HFFc6 (cell line): ENCODE results near the gene RPL36AL. TPM values are rescaled to one million over a fixed set of nuclear protein-coding genes. Genes with fewer than 3 reads are reported as not detected.
"Not testable (repeated sequence)": the region's sequence is repeated elsewhere in the genome, so short reads cannot be mapped to it uniquely, and the experiment has no call there.

ENCODE experiments used
- DNase-seq: peaks from one replicate; pipeline ENCODE4 v3.0.0-alpha.2; 2018
- H3K27ac Mint-ChIP-seq: 2 replicates; pipeline ENCODE4 v1.8.0; 2020; ENCODE audit warnings: mild to moderate bottlenecking, mixed read lengths
- H3K27me3 Mint-ChIP-seq: 2 replicates; pipeline ENCODE4 v1.8.0; 2021; ENCODE audit warnings: mild to moderate bottlenecking, moderate library complexity, mixed read lengths; ENCODE audit not compliant: insufficient read depth
- H3K36me3 Mint-ChIP-seq: 2 replicates; pipeline ENCODE4 v1.8.0; 2021; ENCODE audit warnings: low read depth, mixed read lengths
- H3K4me1 Mint-ChIP-seq: 2 replicates; pipeline ENCODE4 v1.8.0; 2020; ENCODE audit warnings: low read depth, mixed read lengths
- H3K4me3 Mint-ChIP-seq: 2 replicates; pipeline ENCODE4 v1.8.0; 2020; ENCODE audit warnings: mild to moderate bottlenecking, moderate library complexity, mixed read lengths
- H3K9me3 Mint-ChIP-seq: 2 replicates; pipeline ENCODE4 v1.8.0; 2020; ENCODE audit warnings: mild to moderate bottlenecking, mixed read lengths
- CTCF ChIP-seq: fragments of 200-600 bp; sonication (generic); IDR thresholded peaks from 2 replicates; pipeline ENCODE4 v1.5.0; 2021; ENCODE audit warnings: antibody characterized with exemption, mild to moderate bottlenecking
- long read RNA-seq: library from polyadenylated mRNA; unstranded; transcript quantifications from one replicate; pipeline ENCODE4 v2.0.0, GENCODE V29; 2019
- total RNA-seq, 6 experiments: library from RNA; stranded (reverse); fragmentation: NEBNext Ultra II Directional; extraction: Animal tissue kit (Norgen Biotek cat#: 25700); gene quantifications; 2 replicates in 1 of 6; 3 replicates in 5 of 6; pipeline ENCODE4 v1.2.3, GENCODE V29; 2021

The RPL36AL gene
- 100 to 1,000 TPM; 170 to 254 (median 211) TPM for total RNA-seq
- long read RNA-seq, transcript RPL36AL-201 (2 exons, 746 nt) = major isoform, 267 of 274 reads
- long read RNA-seq, partial matches to known transcripts = 4 of 274 reads
- long read RNA-seq, other reads (novel, unspliced or antisense) = 3 of 274 reads

- Mint-ChIP-seq H3K27ac (peak within 1 kb of the TSS; percentile 96), H3K4me3 (peak within 1 kb of the TSS; percentile 99), H3K36me3 (peaks cover 36% of the 10 kb centered on the region), H3K27me3 (peaks cover 8% of the 10 kb centered on the region), H3K9me3 (no peaks in the 10 kb centered on the region), H3K4me1 (peaks cover 61% of the 10 kb centered on the region)
- TF ChIP-seq CTCF = peak; percentile 53
- peak; percentile 99 for DNase-seq
Observed at GRCh38 chr14:49620182-49621113, at the start of gene RPL36AL, which contains the start of gene MGAT2. TSS of gene RPL36AL (minus strand) at chr14:49620626. CDS start at chr14:49619104, 1,522 bp downstream. TSS of gene MGAT2 (plus strand) at chr14:49620799. CDS start at chr14:49621269, 470 bp downstream.

- H3K27me3 Mint-ChIP-seq = no peaks in the 10 kb centered on the region
- no peak for TF ChIP-seq CTCF
Observed at GRCh38 chr14:49659526-49660455, 39.4 kb upstream of the RPL36AL start.

DNA sequence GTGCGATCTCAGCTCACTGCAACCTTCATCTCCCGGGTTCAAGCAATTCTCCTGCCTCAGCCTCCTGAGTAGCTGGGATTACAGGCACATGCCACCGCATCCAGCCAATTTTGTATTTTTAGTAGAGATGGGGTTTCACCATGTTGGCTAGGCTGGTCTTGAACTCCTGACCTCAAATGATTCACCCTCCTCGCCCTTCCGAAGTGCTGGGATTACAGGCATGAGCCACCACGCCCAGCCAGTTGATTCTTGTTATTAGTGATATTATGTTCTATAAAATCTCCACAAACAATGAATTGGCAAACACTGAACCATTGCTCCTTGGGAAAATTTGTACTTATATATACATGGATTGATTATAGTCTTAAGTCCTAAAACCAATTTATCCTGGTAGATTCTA is 37.1 kb upstream of the RPL36AL start:
- not testable (repeated sequence) for H3K36me3 Mint-ChIP-seq, H3K27me3 Mint-ChIP-seq, DNase-seq, H3K4me1 Mint-ChIP-seq, H3K9me3 Mint-ChIP-seq, H3K4me3 Mint-ChIP-seq, H3K27ac Mint-ChIP-seq

More at GRCh38 chr14:49659526-49660455, 39.4 kb upstream of the RPL36AL start:
- 0 out of 2 replicates have a peak overlapping the region, but pooled peaks have one; percentile 21 for H3K27ac Mint-ChIP-seq
- no peak for DNase-seq
- peaks cover 9% of the 10 kb centered on the region; the same call in 1 of the 2 replicates for H3K4me1 Mint-ChIP-seq
- no peaks in the 10 kb centered on the region; the same call in 1 of the 2 replicates for H3K36me3 Mint-ChIP-seq
- H3K4me3 Mint-ChIP-seq = no peak overlapping the region
- H3K9me3 Mint-ChIP-seq = no peaks in the 10 kb centered on the region

- H3K36me3 Mint-ChIP-seq = no peaks in the 10 kb centered on the region
- H3K27ac Mint-ChIP-seq = no peak overlapping the region
- H3K4me1 Mint-ChIP-seq = peaks cover 9% of the 10 kb centered on the region; the same call in 1 of the 2 replicates
- no peak for TF ChIP-seq CTCF
- no peaks in the 10 kb centered on the region for H3K27me3 Mint-ChIP-seq
- H3K9me3 Mint-ChIP-seq = no peaks in the 10 kb centered on the region
- DNase-seq = no peak
- no peak overlapping the region for H3K4me3 Mint-ChIP-seq
Observed at GRCh38 chr14:49654511-49654910, 34.1 kb upstream of the RPL36AL start.

DNA sequence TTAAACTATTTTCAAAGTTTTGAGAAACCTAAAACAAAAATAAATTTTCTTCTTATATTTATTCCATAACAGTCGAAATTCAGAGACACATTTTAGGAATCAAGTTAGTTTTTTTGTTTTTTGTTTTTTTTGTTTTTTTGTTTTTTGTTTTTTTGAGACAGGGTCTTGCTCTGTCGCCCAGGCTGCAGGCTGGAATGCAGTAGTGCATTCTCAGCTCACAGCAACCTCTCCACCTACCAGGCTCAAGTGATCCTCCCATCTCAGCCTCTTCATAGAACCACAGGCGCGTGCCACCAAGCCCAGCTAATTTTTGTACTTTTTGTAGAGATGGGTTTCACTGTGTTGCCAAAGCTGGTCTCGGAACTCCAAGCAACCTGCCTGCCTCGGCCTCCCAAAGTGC is 33.1 kb upstream of the RPL36AL start:
- no peak overlapping the region for H3K27ac Mint-ChIP-seq
- no peaks in the 10 kb centered on the region for H3K36me3 Mint-ChIP-seq
- no peak for DNase-seq
- H3K9me3 Mint-ChIP-seq = no peaks in the 10 kb centered on the region
- TF ChIP-seq CTCF = no peak
- H3K27me3 Mint-ChIP-seq = no peaks in the 10 kb centered on the region
- H3K4me3 Mint-ChIP-seq = no peak overlapping the region
- peaks cover 9% of the 10 kb centered on the region; the same call in 1 of the 2 replicates for H3K4me1 Mint-ChIP-seq
